Mesenchymal stem cell (in vitro differentiated cells and primary cell): ENCODE measurements around the gene MLN.
A peak's percentile ranks its signal among the peaks of the same experiment; 100 is the strongest.

Source experiments
- DNase-seq: peaks from one replicate; pipeline ENCODE4 v3.0.0-alpha.2; 2013
- H2AFZ ChIP-seq: one replicate; pipeline ENCODE4 v1.6.1; 2013; ENCODE audit warnings: low read depth, mild to moderate bottlenecking, control low read depth, inconsistent platforms, low read length, moderate library complexity
- H2AK5ac ChIP-seq: 2 replicates; pipeline ENCODE4 v1.6.1; 2013; ENCODE audit warnings: low read length, moderate library complexity, mild to moderate bottlenecking, inconsistent platforms; ENCODE audit not compliant: severe bottlenecking
- H2BK120ac ChIP-seq: one replicate; pipeline ENCODE4 v1.6.1; 2013; ENCODE audit warnings: low read depth, mild to moderate bottlenecking, inconsistent platforms, low read length, moderate library complexity
- H2BK12ac ChIP-seq, 2 experiments: one replicate each; pipeline ENCODE4 v1.6.1; 2013; ENCODE audit warnings: inconsistent platforms in 2 of 2, low read length in 2 of 2, mild to moderate bottlenecking in 2 of 2, moderate library complexity in 2 of 2, control low read depth in 1 of 2
- H2BK15ac ChIP-seq: one replicate; pipeline ENCODE4 v1.6.1; 2013; ENCODE audit warnings: mild to moderate bottlenecking, low read depth, inconsistent platforms; ENCODE audit not compliant: poor library complexity, severe bottlenecking
- H2BK5ac ChIP-seq: 2 replicates; pipeline ENCODE4 v1.6.1; 2013; ENCODE audit warnings: low read depth, mild to moderate bottlenecking, low read length, control low read depth, inconsistent platforms; ENCODE audit not compliant: poor library complexity, severe bottlenecking
- H3K14ac ChIP-seq, 2 experiments: one replicate each; pipeline ENCODE4 v1.6.1; 2013; ENCODE audit warnings: inconsistent platforms in 2 of 2, low read length in 2 of 2, control low read depth in 1 of 2, mild to moderate bottlenecking in 1 of 2, moderate library complexity in 1 of 2
- H3K18ac ChIP-seq, 2 experiments: one replicate each; pipeline ENCODE4 v1.6.1; 2013; ENCODE audit warnings: inconsistent platforms in 2 of 2, low read length in 2 of 2, control low read depth in 1 of 2, low read depth in 1 of 2, mild to moderate bottlenecking in 1 of 2
- H3K23ac ChIP-seq, 2 experiments: one replicate each; pipeline ENCODE4 v1.6.1; 2013; ENCODE audit warnings: inconsistent platforms in 2 of 2, low read length in 2 of 2, mild to moderate bottlenecking in 2 of 2, moderate library complexity in 2 of 2, control low read depth in 1 of 2
- H3K27ac ChIP-seq: 2 replicates; pipeline ENCODE4 v1.5.1; 2013; ENCODE audit warnings: mild to moderate bottlenecking, moderate library complexity, low read length, control low read depth, inconsistent platforms; ENCODE audit not compliant: poor library complexity, severe bottlenecking
- H3K27me3 ChIP-seq, 2 experiments: 2 replicates each; pipeline versions ENCODE4 v1.6.1 to v1.7.0; 2013; ENCODE audit warnings: low read length in 2 of 2, mild to moderate bottlenecking in 2 of 2, moderate library complexity in 2 of 2, control low read depth in 1 of 2, inconsistent platforms in 1 of 2; ENCODE audit not compliant: control insufficient read depth in 1 of 2, insufficient read depth in 1 of 2
- H3K36me3 ChIP-seq, 2 experiments: 2 replicates each; pipeline versions ENCODE4 v1.6.1 to v1.7.0; 2013; ENCODE audit warnings: low read length in 2 of 2, control low read depth in 1 of 2, inconsistent platforms in 1 of 2, low read depth in 1 of 2, mild to moderate bottlenecking in 1 of 2; ENCODE audit not compliant: insufficient read depth in 2 of 2, control insufficient read depth in 1 of 2
- H3K4ac ChIP-seq, 2 experiments: one replicate each; pipeline ENCODE4 v1.6.1; 2013; ENCODE audit warnings: inconsistent platforms in 2 of 2, low read length in 2 of 2, mild to moderate bottlenecking in 2 of 2, moderate library complexity in 2 of 2, control low read depth in 1 of 2, low read depth in 1 of 2
- H3K4me1 ChIP-seq: 2 replicates; pipeline ENCODE4 v1.6.1; 2013; ENCODE audit warnings: low read depth, low read length, control low read depth; ENCODE audit not compliant: control insufficient read depth, insufficient read depth
- H3K4me2 ChIP-seq: 2 replicates; pipeline ENCODE4 v1.6.1; 2013; ENCODE audit warnings: low read length, mild to moderate bottlenecking, inconsistent platforms; ENCODE audit not compliant: poor library complexity, severe bottlenecking
- H3K4me3 ChIP-seq, 2 experiments: 2 replicates each; pipeline versions ENCODE4 v1.5.1 to v1.7.0; 2013; ENCODE audit warnings: low read length in 2 of 2, mild to moderate bottlenecking in 2 of 2, control low read depth in 1 of 2, low read depth in 1 of 2; ENCODE audit not compliant: insufficient read depth in 1 of 2
- H3K79me1 ChIP-seq: replicated peaks from 2 replicates; pipeline ENCODE4 v1.6.1; 2013; ENCODE audit warnings: mild to moderate bottlenecking, control low read depth, low read length, inconsistent platforms; ENCODE audit not compliant: poor library complexity, severe bottlenecking
- H3K9ac ChIP-seq: 2 replicates; pipeline ENCODE4 v1.7.0; 2013; ENCODE audit warnings: mild to moderate bottlenecking, low read length, moderate library complexity
- H3K9me3 ChIP-seq: 2 replicates; pipeline ENCODE4 v1.7.0; 2013; ENCODE audit warnings: mild to moderate bottlenecking, low read length; ENCODE audit not compliant: control insufficient read depth
- H4K8ac ChIP-seq: one replicate; pipeline ENCODE4 v1.6.1; 2013; ENCODE audit warnings: inconsistent platforms, mild to moderate bottlenecking, low read length, moderate library complexity
- H4K91ac ChIP-seq: one replicate; pipeline ENCODE4 v1.6.1; 2013; ENCODE audit warnings: mild to moderate bottlenecking, low read length, inconsistent platforms
- WGBS: methylation state at CpG from one replicate; pipeline ENCODE4 v1.1.7; 2013; ENCODE audit warnings: mixed read lengths; 5-methylcytosine and 5-hydroxymethylcytosine counted together

MLN gene

DNA sequence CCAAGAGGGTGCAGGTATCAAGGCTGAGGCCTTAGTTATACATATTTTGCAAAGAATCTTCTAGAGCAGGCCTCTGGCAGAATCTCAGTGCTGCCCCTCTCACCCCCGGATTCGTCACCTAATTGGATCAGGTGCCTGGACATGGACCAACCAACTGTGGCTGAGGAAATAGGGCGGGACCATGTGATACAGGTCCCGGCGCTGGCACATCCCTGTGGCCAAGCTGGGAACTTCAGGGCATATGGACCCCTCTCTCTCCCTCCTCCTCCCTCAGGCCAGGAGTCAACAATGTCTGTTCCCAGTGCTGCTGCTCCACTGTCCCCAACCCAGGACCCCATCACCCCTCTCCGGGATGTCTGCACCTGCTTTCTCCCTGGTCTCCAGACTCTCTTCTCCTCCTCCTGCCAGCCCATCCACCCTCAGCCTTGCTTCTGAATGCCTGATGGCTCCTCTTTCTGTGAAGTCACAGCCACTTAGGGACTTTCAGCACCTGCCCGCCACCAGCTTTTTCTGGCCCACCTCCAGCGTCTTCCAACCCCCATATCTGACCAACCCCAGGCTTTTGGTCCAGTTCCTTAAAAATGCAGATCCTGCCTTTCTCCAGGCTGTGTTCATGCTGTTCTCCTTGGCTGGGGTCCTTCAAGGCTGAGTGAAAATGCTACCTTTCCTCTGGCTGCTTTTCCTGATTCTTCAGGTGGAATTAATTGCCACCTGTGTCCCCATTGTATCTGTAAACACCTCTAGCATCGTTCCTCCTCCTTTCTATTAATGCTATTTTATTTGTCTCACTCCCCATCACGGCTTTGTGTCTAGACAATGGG lies 19.0 kb upstream of the MLN start:
- WGBS = 57% methylated on average over 10 of the region's 10 CpGs
- Histone ChIP-seq H2BK12ac (no peak overlapping the region), H3K4me1 (peaks cover 10% of the 10 kb centered on the region), H2BK5ac (no peak overlapping the region), H3K23ac (no peak overlapping the region), H3K9ac (no peak overlapping the region), H4K91ac (no peak overlapping the region), H3K27ac (no peak overlapping the region), H2AK5ac (no peak overlapping the region), H3K14ac (peak overlapping the region in 1 of 2 experiments; percentile 5), H3K4ac (no peak overlapping the region), H2BK15ac (no peak overlapping the region), H2BK120ac (no peak overlapping the region), H4K8ac (no peak overlapping the region), H3K18ac (no peak overlapping the region), H3K36me3 (no peaks in the 10 kb centered on the region), H3K9me3 (no peaks in the 10 kb centered on the region), H3K4me3 (no peak overlapping the region), H3K27me3 (peaks cover 24 to 69% of the 10 kb centered on the region in 2 experiments), H3K4me2 (no peak overlapping the region), H3K79me1 (no peaks in the 10 kb centered on the region), H2AFZ (no peak overlapping the region)
- DNase-seq = peak; percentile 28

GRCh38 chr6:33820784-33821520 lies 17.1 kb upstream of the MLN start:
- no peak overlapping the region for H2BK12ac ChIP-seq
- no peaks in the 10 kb centered on the region for H3K4me1 ChIP-seq
- no peak overlapping the region for H3K4me3 ChIP-seq
- no peak overlapping the region for H3K4ac ChIP-seq
- H2BK120ac ChIP-seq = no peak overlapping the region
- H3K36me3 ChIP-seq = no peaks in the 10 kb centered on the region
- WGBS = 70% methylated on average over 6 of the region's 7 CpGs
- no peak overlapping the region for H3K4me2 ChIP-seq
- H4K8ac ChIP-seq = no peak overlapping the region
- no peak overlapping the region for H3K9ac ChIP-seq
- no peak overlapping the region for H2AK5ac ChIP-seq
- H3K14ac ChIP-seq = no peak overlapping the region
- no peak overlapping the region for H2AFZ ChIP-seq
- no peak overlapping the region for H4K91ac ChIP-seq
- no peak overlapping the region for H3K27ac ChIP-seq
- H2BK5ac ChIP-seq = no peak overlapping the region
- H3K79me1 ChIP-seq = no peaks in the 10 kb centered on the region
- H2BK15ac ChIP-seq = no peak overlapping the region
- no peak overlapping the region for H3K23ac ChIP-seq
- H3K9me3 ChIP-seq = no peaks in the 10 kb centered on the region
- no peak for DNase-seq
- no peak overlapping the region for H3K18ac ChIP-seq
- peaks cover 31 to 69% of the 10 kb centered on the region in 2 experiments for H3K27me3 ChIP-seq

GRCh38 chr6:33820243-33820642 lies 16.4 kb upstream of the MLN start:
- H2AFZ ChIP-seq = no peak overlapping the region
- no peak overlapping the region for H3K9ac ChIP-seq
- H4K91ac ChIP-seq = no peak overlapping the region
- no peak overlapping the region for H3K4me3 ChIP-seq
- H3K9me3 ChIP-seq = no peaks in the 10 kb centered on the region
- H2BK15ac ChIP-seq = no peak overlapping the region
- peaks cover 38 to 76% of the 10 kb centered on the region in 2 experiments for H3K27me3 ChIP-seq
- no peaks in the 10 kb centered on the region for H3K79me1 ChIP-seq
- no peak overlapping the region for H2BK12ac ChIP-seq
- no peak overlapping the region for H2BK120ac ChIP-seq
- no peaks in the 10 kb centered on the region for H3K4me1 ChIP-seq
- H3K14ac ChIP-seq = no peak overlapping the region
- no peak for DNase-seq
- H4K8ac ChIP-seq = no peak overlapping the region
- H3K4ac ChIP-seq = no peak overlapping the region
- no peak overlapping the region for H2AK5ac ChIP-seq
- no peak overlapping the region for H3K18ac ChIP-seq
- 63% methylated on average over 10 of the region's 10 CpGs for WGBS
- H3K23ac ChIP-seq = no peak overlapping the region
- no peaks in the 10 kb centered on the region for H3K36me3 ChIP-seq
- H3K27ac ChIP-seq = no peak overlapping the region
- no peak overlapping the region for H3K4me2 ChIP-seq
- no peak overlapping the region for H2BK5ac ChIP-seq

DNA sequence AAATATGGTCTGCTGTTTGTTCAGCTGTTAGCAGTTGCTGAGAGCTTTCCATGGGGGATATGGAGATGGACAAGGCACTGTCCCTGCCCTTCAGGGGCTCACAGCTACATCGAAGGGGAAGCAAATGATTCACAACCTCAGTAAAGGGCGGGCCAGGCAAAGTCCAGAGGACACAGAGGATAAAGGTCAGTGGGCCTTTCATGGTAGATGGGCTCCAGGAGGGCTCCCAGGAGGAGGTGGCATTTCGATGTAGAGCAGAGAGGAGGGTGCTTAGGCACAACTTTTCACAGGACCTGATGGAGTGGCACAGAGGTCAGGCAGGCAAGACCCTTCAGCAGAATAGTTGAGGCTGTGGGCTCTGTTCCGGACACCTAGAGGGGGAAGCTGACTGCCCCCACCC lies 15.2 kb upstream of the MLN start:
- 78% methylated on average over 4 of the region's 4 CpGs for WGBS
- Histone ChIP-seq H3K14ac (no peak overlapping the region), H3K23ac (no peak overlapping the region), H2BK5ac (no peak overlapping the region), H3K27ac (no peak overlapping the region), H2BK15ac (no peak overlapping the region), H3K4me2 (no peak overlapping the region), H3K4me3 (no peak overlapping the region), H3K4me1 (no peaks in the 10 kb centered on the region), H3K36me3 (no peaks in the 10 kb centered on the region), H3K9ac (no peak overlapping the region), H3K18ac (no peak overlapping the region), H3K4ac (no peak overlapping the region), H3K27me3 (peaks cover 50 to 87% of the 10 kb centered on the region in 2 experiments), H4K8ac (no peak overlapping the region), H2BK120ac (no peak overlapping the region), H3K79me1 (no peaks in the 10 kb centered on the region), H2AK5ac (no peak overlapping the region), H2AFZ (no peak overlapping the region), H3K9me3 (no peaks in the 10 kb centered on the region), H4K91ac (no peak overlapping the region), H2BK12ac (no peak overlapping the region)
- no peak for DNase-seq
